Measurements from ENCODE around the gene ANO8. TPM values are rescaled to one million over a fixed set of nuclear protein-coding genes. Genes with fewer than 3 reads are reported as not detected.

The ANO8 gene
- total and polyA plus RNA-seq, 2 of the 8 experiments (the other 6 are each of a cell fraction or from before 2014, with no cell fraction given): 9.5 to 20.7 TPM

- Histone ChIP-seq H2BK5ac (ENCODE audit: low read depth, low read length) (no peak overlapping the region), H3K4me1 (replicated peaks in 1 of 4; ENCODE audit: control insufficient read depth in 3 of 4, insufficient read depth in 4 of 4, low read length in 3 of 4) (peaks cover 0 to 22% (median 15%) of the 10 kb centered on the region in 4 experiments; a peak in 6 of 7 replicates), H3K18ac (ENCODE audit: extremely low read depth, low read length) (no peak overlapping the region), H2BK120ac (replicated peaks; ENCODE audit: low read depth, low read length) (no peak overlapping the region), H3K79me1 (ENCODE audit: low read depth, low read length) (peaks cover 2% of the 10 kb centered on the region; the same call in 1 of the 2 replicates), H3K4me3 (ENCODE audit: extremely low read depth in 1 of 4, insufficient read depth in 2 of 4, low read depth in 3 of 4, low read length in 4 of 4) (peak overlapping the region in 3 of 4 experiments; percentile 35 to 95 (median 60); a peak in 2 of 8 replicates), H3K9me3 (ENCODE audit: insufficient read depth in 2 of 2, low read depth in 1 of 2, low read length in 1 of 2) (no peaks in the 10 kb centered on the region), H3K23me2 (ENCODE audit: low read depth, low read length) (peaks cover 6% of the 10 kb centered on the region; the same call in 1 of the 2 replicates), H3K56ac (replicated peaks; ENCODE audit: insufficient read length, low read depth, low read length) (no peak overlapping the region), H2AK5ac (ENCODE audit: low read depth, low read length) (no peak overlapping the region), H4K91ac (replicated peaks; ENCODE audit: insufficient read length, low read length) (no peak overlapping the region), H3K9ac (replicated peaks in 1 of 4; ENCODE audit: extremely low read depth in 1 of 4, low read depth in 3 of 4, low read length in 3 of 4) (no peak overlapping the region), H2BK12ac (ENCODE audit: low read depth, low read length) (peak overlapping the region; percentile 0; the same call in 1 of the 2 replicates), H3K14ac (ENCODE audit: insufficient read length) (no peak overlapping the region), H3K36me3 (ENCODE audit: control insufficient read depth in 2 of 4, insufficient read depth in 4 of 4, low read length in 3 of 4) (peaks cover 0 to 16% (median 6%) of the 10 kb centered on the region in 4 experiments; a peak in 4 of 8 replicates), H2AFZ (ENCODE audit: low read length) (no peak overlapping the region), H4K5ac (ENCODE audit: insufficient read length, low read depth, low read length) (no peak overlapping the region), H4K8ac (ENCODE audit: extremely low read depth, insufficient read depth, low read length) (no peak overlapping the region), H3K4ac (replicated peaks; ENCODE audit: insufficient read length, low read depth, low read length) (no peak overlapping the region), H2BK20ac (ENCODE audit: low read length) (no peak overlapping the region), H3K27me3 (replicated peaks in 1 of 4; ENCODE audit: control insufficient read depth in 3 of 4, extremely low read depth in 1 of 4, insufficient read depth in 3 of 4, low read length in 3 of 4) (no peaks in the 10 kb centered on the region; a peak in 1 of 7 replicates), H3K27ac (ENCODE audit: low read depth, low read length) (0 out of 2 replicates have a peak overlapping the region, but pooled peaks have one; percentile 2), H3K4me2 (ENCODE audit: insufficient read depth in 1 of 2, low read depth in 2 of 2, low read length in 2 of 2) (peak overlapping the region; percentile 72 to 83; a peak in 3 of 4 replicates), H3K79me2 (ENCODE audit: control insufficient read depth in 1 of 2, insufficient read depth in 2 of 2, low read length in 2 of 2) (no peaks in the 10 kb centered on the region), H2BK15ac (ENCODE audit: low read length) (no peak overlapping the region), H4K20me1 (replicated peaks in 1 of 2; ENCODE audit: control insufficient read depth in 1 of 2, insufficient read depth in 2 of 2, low read length in 2 of 2) (peaks cover 3 to 9% of the 10 kb centered on the region in 2 experiments), H3K23ac (ENCODE audit: insufficient read length) (no peak overlapping the region)
- WGBS, 2 experiments (ENCODE audit: extremely low coverage in 1 of 2, insufficient coverage in 1 of 2, insufficient read length in 1 of 2, insufficient replicate concordance in 2 of 2, low coverage in 1 of 2, low lambda C conversion rate in 2 of 2, missing lambda C conversion rate in 1 of 2): 90% methylated on average over 11 of the region's 11 CpGs; no CpG with 5 or more reads in 1 of the 2 experiments
- CTCF ChIA-PET (ENCODE audit: partially characterized antibody): interaction anchor here (1.1 to 3.3 kb wide), 12 partner anchors 9 to 67 kb away, joined by 3 to 13 read pairs (median 5); partner anchors contain the start of genes ANO8, CCDC194, DDA1 and MRPL34
- FAIRE-seq (no peak), DNase-seq (ENCODE audit: low read depth in 1 of 2, low spot score in 2 of 2) (no peak)
- POLR2A ChIA-PET (ENCODE audit: partially characterized antibody): interaction anchor here (0.7 to 17.1 kb wide), 10 partner anchors 12 to 227 kb away, joined by 3 to 329 read pairs (median 4); partner anchors contain the start of genes ABHD8, ANO8, DDA1 and GTPBP3
- TF ChIP-seq TAF1 (IDR thresholded peaks at IDR 0.05; ENCODE audit: low read depth, low read length) (no peak), TEAD4 (IDR thresholded peaks at IDR 0.05; ENCODE audit: low read depth, low read length) (0 out of 2 replicates have a peak, but pooled peaks have one; percentile 20)
Observed at GRCh38 chr19:17326595-17326966, 8.1 kb downstream of the ANO8 start.

Data from H1 (cell line).